Measurements from ENCODE around the gene CDYL. TPM values are rescaled to one million over a fixed set of nuclear protein-coding genes. Genes with fewer than 3 reads are reported as not detected.
"Not testable (repeated sequence)": the region's sequence is repeated elsewhere in the genome, so short reads cannot be mapped to it uniquely, and the experiment has no call there.

Gene CDYL
- total RNA-seq, 1 donor from 2014 or later = 51.9 TPM

DNA sequence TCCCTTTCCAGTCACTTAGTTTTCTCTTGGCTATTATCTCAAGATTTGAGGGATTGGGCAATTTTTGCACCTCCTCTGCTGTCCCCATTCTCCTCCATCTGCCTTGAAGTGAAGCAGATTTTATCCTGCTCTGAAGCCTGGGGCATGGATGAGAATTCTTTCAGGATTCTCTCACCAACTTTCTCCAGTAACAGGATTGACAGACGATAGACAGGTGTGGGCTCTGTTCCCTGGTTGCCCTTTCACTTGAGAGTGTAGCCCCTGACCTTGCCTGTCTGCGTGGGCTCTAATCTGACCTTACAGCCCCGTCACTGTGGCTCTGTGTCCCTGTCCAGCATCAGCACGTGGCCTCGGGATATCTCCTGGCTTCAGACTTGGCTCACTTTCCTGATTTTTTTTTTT is 27.1 kb downstream of the CDYL start:
- DNase-seq (ENCODE audit: low spot score) = no peak

DNA sequence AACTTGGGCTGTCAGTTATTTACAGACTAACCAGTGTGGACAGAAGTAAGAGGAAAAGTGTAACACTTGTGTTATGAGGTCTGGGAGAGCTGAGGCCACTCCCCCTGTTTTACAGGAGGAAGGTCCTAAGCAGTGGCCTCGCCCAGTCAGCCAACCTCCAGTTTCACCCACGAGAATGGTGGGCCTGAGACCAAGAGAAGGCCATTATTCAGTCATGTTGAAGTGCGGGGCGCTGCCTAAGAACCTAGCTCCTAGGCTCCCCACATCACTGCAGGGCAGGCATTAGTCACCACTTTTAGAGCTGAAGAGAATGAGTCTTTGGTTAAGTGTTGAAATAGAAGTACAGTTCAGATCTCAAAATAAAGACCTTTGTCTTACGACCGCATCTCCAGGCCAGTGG is 27.9 kb downstream of the CDYL start:
- DNase-seq (ENCODE audit: low spot score) = no peak

DNA sequence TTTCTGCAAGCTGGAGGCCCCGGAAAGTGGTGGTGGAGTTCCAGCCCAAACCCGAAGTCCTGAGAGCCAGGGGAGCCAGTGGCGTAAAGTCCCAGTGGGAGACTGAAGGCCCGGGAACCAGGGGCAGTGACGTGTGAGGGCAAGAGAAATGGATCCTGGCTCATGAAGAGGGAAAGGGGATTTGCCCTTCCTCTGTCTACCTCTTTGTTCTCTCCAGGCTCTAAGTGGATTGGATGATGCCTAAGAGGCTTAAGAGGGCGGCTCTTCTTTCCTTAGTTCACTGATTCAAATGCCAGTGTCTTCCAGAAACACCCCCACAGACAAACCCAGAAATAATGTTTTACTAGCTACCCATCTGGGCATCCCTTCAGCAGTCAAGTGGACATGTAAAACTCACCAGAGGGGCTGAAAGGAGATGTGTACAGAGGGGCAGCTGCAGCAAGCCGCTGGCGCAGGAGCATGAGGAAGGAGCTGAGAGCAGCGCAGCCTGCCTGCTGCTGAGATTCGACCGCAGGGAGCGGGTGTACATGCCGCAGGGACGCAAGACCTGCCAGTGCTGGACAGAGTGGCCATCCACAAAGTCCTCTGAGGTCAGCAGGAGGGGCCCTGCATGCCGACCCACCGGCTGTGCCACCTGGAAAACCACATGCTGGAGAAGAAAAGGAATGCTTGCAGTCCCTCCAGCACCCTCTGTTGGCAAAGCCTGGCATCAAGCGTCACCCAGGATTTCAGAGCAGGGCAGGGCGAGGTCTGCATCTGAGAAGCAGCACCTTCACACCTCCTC is 29.5 kb downstream of the CDYL start:
- no peak for DNase-seq (ENCODE audit: low spot score)

DNA sequence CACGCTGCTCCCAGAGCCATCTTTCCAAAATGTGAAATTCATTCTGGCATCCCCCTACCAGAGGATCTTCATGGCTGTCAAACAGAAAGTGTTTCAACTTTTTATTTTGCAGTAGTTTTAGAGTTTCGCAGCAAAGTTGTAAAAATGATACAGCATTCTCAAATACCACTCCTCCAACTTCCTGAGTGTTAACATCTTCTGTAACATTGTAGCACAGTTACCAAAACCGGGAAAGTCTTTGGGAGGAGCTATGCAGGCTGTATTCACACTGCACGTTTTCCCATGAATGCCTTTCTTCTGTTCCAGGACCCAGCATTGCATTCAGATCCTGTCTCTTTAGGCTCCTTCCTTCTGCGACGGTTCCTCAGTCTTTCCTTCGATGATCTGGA is 30.1 kb downstream of the CDYL start:
- DNase-seq (ENCODE audit: low spot score) = no peak

DNA sequence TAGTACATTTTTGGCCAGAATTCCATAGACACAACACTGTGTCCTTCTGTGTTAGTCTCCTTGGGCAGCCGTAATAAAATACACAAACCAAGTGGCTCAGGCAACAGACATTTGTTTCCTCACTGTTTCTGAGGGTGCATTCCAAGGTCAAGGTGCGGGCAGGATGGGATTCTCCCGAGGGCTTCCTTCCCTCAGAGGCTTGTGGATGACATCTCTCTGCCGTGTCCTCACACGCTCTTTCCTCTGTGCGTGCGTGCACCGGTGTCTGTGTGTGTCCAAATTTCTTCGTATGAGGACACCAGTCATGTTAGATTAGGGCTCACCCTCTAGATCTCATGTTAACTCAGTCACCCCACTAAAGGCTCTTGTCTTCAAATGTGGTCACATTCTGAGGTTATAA is 30.6 kb downstream of the CDYL start:
- DNase-seq (ENCODE audit: low spot score) = no peak

DNA sequence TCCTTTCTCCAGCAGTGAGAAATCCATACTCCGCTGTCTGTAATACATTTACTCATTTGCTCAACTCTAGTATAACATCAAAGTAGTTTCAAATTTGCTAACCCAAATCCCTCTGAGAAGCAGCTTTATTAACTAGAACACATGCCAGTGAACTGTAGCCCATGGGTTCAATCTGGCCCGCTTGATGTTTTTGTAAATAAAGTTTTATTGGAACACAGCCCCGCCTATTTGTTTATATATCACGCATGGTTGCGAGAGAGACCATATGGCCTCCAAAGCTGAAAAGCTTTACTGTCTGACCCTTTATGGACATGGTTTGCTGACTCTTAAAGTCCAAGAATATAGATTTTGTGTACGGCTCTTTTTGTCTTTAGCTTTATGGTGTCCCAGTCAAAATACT is 32.2 kb downstream of the CDYL start:
- DNase-seq (ENCODE audit: low spot score) = no peak

DNA sequence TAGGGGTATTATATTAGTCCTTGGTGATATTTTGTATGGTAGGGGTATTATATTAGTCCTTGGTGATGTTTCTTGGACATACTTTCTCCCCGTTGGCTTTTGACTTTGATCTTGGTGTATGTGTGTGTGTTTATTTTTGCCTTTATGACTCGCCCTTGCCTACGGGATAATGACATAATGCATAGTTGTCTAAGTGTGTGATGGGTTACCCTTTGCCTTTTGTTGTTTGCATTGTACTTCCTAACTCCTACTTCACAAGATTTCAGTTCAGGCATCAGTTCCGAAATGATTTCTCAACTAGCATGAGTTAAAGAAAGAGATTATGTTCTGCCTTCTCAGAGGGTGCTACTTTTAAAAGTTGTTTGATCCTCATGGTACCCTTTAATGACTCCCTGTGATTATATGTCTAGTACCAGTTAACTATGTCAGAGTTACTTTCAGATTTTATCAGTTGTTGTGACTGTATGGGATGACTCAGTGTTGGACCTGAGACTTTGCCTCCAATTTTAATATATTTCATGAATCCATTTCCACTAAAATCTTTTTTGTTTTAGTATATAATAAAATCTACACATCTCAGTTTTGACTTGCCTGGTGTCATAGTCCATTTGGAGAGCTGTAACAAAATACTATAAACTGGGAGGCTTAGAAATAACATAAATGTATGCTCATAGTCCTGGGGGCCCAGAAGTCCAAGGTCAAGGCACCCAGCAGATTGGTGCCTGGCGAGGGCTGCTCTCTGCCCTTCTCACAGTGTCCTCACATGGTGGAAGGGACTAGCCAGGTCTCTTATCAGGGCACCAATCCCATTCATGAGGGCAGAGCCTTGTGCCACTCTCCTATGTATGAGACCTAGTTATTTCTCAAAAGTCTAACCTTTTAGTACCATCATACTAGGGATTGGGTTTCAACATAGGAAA is 34.1 kb downstream of the CDYL start:
- DNase-seq (ENCODE audit: low spot score) = no peak

DNA sequence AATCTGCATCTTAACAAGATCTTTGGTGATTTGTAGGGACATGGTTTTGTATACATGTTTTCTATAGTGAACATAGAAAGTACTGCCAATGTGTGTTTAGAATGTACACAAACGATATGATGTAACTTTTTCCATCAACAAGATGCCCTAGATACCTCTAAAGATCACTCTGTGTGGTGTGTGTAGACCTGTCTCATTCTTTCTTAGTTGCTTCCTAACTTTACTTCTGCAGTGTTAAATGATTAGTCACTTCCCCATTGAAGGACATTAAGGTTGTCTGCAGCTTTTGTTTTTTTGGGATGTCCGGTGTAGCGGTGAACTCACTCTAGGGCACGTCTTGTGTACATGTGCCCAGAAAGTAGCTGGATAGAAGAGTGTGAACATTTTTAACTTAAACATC is 35.9 kb downstream of the CDYL start:
- DNase-seq (ENCODE audit: low spot score) = no peak

DNA sequence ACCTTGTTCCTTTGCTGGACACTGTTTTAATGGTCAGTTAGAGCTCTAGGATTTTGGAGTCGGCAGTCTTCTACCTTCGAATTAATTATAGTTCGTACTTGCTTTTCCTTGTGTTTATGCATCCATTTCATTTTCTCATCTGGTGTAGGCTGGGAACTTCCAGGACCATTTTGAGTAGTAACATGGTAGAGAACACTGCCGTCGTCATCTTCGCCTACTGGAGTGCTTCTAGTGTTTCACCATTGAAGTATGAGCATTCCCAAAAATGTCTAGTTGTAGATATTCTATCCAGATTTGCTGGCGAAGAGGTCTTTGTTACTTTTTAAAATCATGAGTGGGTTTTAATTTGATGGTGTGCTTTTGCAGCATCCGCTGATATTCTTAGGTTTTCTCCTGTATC is 36.9 kb downstream of the CDYL start:
- no peak for DNase-seq (ENCODE audit: low spot score)

DNA sequence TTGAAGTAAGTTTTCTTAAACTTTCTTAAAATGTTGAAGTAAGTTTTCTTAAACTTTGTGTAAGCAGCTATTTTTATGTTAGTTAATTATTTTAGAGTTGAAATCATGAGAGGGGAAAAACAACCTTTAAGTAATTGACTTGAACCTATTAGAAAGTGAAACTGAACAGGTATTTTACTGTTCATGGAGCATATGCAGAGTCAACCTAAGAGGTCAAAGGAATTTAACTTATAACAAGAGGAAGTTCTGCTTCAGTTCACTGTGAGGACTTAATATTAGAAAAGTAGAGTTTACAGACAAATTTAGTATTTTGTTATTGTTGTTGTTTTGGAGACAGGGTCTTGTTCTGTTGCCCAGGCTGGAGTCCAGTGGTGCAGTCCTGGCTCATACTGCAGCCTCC is 38.0 kb downstream of the CDYL start:
- DNase-seq (ENCODE audit: low spot score) = no peak

DNA sequence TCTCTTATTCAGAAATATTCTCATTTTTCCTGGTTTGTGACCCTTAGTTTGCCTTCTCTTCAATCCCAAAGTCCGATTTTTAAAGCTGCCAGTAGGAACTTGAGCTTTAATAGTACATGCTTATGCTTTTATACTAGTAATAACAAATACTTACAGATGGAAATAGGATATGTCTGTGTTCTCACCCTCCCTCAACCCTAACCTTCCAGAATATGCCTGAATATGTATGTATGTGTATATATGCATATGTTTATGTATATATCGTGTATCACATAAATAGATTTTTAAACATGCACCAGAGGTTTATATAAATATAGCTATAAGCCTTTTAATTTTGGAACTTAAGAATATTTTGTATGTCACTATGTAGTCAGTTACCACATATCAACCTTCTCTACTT is 38.8 kb downstream of the CDYL start:
- DNase-seq (ENCODE audit: low spot score) = no peak

DNA sequence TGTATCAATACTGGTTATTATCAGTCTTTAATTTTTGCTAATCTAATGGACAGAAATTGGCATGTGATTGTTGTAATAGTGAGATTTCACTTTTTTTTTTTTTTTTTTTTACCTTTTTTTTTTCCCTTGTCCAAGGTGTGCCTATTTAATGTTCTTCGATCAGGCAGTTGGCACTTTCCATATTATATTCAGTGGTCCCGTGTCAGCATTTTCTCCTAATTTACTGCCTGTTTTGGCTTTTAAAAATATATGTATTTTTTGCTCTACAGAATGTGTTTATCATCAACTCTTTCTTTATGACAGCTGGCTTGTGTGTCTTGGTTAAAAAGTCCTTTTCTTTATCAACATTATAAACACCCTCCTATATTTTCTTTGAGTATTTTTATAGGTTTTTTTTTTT is 39.4 kb downstream of the CDYL start:
- DNase-seq (ENCODE audit: low spot score) = no peak

DNA sequence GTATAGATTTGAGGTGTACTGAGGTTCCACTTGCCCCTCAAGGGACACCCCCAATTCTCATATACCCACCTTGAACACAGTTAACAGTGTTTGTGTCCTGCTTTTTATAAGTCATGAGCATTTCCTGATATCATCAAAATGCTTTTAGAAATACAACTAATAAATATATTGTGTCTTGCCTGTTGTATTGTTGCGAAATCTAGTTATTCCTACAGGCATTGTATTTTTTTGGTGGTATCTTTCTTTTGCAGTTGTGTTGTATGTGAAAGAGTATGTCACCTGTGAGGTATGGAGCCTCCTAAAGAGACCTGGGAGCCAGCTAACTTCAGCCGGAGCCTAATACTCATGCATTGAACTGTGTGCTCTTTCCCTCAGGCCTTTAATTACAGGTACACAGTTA is 40.7 kb downstream of the CDYL start:
- no peak for DNase-seq (ENCODE audit: low spot score)

DNA sequence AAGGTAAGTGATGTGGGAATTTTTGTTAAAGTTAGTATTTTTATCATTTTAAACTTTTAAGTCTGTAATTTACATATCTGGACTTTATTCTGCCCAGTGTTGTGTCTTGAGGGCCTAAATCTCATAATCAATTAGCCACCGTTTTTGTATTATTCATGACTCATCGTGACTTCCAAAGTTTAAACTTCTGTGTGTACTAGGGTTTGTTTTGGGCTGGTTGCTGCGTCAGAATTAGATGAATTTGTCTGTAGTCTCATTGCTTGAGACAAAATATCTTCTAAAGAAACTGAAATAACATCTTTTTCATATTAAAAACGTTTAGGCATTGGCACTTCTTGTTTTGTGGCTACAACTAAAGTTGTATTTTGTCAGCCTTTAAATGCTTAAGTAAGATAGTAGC is 41.3 kb downstream of the CDYL start:
- no peak for DNase-seq (ENCODE audit: low spot score)

DNA sequence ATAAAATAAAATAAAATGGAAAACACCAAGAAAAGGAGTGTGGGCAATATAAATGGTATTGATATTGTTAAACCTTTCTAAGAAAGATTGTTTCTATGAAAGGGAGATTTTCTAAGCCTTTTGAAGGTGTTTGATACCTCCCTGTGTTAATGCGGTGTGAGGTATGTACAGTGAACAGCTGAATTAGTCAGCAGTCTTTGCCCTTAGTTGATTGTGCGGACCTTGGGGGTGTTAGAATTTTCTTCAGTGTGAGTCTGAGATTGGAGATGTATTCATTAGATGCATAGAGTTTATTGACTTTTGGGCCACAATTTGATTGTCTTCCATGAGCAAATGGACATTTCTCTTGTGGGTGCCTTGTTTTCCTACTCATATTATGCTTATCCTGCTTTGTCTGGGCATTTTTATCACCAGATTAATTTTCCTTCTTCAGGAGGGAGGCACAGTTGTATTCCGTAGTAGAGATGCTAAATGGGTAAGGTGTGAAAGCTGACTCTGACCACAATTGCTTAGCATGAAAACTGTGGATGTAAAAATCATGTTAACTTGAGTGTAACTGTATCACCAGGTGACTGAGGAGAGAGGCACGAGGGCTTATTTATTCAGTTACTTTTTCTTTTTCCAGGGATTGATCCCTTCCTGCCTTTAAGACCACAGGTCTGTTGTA is 42.2 kb downstream of the CDYL start:
- no peak for DNase-seq (ENCODE audit: low spot score)

DNA sequence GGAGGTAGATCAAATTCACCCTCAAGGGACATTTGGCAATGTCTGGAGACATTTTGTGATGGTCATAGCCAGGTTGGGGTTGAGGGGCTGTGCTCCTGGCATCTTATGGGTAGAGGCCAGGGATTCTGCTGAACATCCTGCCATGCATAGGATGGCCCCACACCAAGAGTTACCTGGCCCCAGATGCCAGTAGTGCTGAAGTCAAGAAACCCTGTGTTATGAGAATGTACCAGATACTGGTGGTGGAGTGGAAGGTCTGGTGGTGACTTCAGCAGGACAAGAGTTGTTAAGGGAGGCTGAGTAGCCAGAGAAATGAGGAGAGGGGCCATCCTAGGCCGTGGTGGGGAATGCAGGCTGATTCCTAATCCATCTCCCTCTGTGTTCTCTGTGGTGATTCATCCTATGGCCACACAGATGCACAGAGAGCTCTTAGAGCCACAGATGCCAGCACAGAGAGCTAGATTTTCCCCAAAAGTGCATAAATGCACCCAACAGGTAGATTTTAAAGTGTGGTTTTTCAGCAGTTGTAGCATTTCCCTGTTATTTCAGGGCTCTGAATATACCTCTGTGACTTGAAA is 43.6 kb downstream of the CDYL start:
- no peak for DNase-seq (ENCODE audit: low spot score)

DNA sequence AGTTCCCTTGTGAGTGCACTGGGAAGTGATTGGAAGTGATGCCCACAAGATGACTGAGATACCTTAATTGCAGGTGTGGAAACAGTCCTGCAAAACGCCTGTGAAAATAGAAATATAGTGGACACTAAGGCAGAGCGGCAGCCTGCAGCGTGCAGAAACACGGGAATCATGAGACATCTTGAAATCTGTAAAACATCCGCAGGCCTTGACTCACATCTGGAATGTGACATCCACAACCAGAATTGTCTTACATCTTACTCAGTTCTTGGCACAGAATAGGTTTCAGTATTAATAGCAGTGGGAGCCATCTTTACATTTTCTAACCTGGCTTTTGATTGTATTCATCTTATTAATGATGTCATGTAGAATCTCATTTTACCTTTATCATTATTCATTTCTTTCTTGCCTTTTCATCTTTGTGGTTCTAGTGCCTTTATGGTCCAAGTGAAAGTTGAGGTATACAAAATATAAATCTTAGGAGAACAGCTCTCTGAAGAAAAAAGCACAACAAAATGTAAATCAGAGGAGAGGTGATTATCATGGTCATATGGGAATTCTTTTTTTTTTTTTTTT is 44.6 kb downstream of the CDYL start:
- DNase-seq (ENCODE audit: low spot score) = no peak

DNA sequence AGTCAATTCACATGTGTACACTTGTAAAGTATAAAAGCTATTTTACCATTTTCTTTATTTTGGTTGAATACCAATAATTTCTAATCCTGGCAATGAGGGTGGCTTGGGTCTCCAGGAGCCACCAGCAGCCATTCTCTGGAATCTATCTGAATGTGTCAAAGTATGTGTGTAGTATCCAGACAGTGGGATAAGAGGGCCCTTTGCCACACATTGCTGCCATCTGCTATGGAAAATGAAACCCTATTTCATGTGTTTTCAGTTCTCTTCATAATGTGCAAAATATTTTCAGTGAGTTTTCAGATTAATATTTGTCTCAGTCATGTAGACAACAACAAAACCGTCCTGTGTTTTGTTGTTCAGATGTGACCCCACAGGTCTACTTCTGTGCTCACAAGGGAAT is 46.3 kb downstream of the CDYL start:
- DNase-seq (ENCODE audit: low spot score) = no peak

DNA sequence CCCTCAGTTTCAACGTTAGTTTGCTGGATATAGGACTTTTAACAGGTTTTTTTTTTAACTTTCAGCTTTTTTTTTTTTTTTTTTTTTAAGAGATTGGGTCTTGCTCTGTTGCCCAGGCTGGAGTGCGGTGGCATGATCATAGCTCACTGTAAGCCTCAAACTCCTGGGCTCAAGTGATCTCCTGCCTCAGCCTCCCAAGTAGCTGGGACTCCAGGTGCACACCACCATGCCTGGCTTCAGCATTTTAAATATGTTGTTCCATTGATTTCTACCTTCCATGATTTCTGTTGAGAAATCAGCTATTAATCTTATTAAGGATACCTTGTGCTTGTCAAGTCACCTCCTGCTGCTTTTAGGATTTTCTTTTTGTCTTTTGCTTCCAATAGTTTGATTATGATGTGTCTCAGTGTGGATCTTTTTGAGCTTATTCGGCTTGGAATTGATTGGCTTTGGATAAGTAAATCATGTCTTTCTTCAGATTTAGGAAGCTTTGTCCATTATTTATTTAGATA is 52.0 kb downstream of the CDYL start:
- DNase-seq (ENCODE audit: low spot score) = no peak

DNA sequence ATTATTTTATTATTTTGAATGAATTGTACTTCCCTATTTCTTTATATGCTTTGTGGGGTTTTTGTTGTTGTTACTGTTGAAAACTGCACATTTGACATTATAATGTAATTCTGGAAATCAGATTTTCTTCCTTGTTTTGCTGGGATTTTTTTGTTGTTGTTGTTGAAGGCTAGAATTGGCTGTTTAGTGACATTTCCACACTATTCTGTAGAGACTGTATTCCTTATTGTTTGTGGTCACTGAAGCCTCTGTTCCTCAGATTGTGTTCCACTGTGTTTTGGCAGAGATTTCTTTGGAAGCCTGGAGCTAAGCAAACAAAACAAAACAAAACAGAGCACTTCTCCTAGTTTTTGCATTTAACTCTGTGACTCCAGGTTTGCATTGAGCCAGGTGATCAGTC is 52.9 kb downstream of the CDYL start:
- DNase-seq (ENCODE audit: low spot score) = no peak

DNA sequence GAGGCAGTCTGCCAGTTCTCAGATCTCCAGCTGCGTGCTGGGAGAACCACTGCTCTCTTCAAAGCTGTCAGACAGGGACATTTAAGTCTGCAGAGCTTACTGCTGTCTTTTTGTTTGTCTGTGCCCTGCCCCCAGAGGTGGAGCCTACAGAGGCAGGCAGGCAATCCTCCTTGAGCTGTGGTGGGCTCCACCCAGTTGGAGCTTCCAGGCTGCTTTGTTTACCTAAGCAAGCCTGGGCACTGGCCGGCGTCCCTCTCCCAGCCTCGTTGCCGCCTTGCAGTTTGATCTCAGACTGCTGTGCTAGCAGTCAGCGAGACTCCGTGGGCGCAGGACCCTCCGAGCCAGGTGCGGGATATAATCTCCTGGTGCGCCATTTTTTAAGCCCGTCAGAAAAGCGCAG is 59.3 kb downstream of the CDYL start:
- not testable (repeated sequence) for DNase-seq (ENCODE audit: low spot score)
